CD4-positive, alpha-beta T cell (primary cell): ENCODE data around the gene EYA2. TPM values are rescaled to one million over a fixed set of nuclear protein-coding genes. Genes with fewer than 3 reads are reported as not detected.

Experiments
- ATAC-seq: fragments of 200-7000 bp; cut with Tn5 transposase; one replicate; pipeline ENCODE4 v1.10.0; 2022; ENCODE audit warnings: mild to moderate bottlenecking; ENCODE audit not compliant: poor library complexity
- CTCF ChIA-PET: fragments of 350-600 bp; sonication (Branson Sonifier 250); formaldehyde crosslinking; loops from one replicate; lab custom pipeline; 2021; ENCODE audit warnings: antibody characterized with exemption, inconsistent platforms; lab: Charles Lee
- POLR2A ChIA-PET: fragments of 350-600 bp; sonication (Branson Sonifier 250); formaldehyde crosslinking; loops from one replicate; lab custom pipeline; 2021; ENCODE audit warnings: antibody characterized with exemption, inconsistent platforms; lab: Charles Lee
- DNase-seq, 14 experiments: peaks; one replicate each; pipeline ENCODE4 v3.0.0-alpha.2; 2013 to 2020; ENCODE audit warnings: mixed read lengths in 2 of 14
- H3K27ac ChIP-seq, 2 donors: one replicate each; pipeline versions ENCODE4 v1.5.1 to v1.7.0; 2013; ENCODE audit warnings: low read length in 2 of 2, low read depth in 1 of 2, mild to moderate bottlenecking in 1 of 2
- H3K27me3 ChIP-seq, 2 experiments: 1 replicate in 1 of 2; 2 replicates in 1 of 2; pipeline versions ENCODE4 v1.6.1 to v1.7.0; 2013; ENCODE audit warnings: low read length in 2 of 2, control low read depth in 1 of 2, mild to moderate bottlenecking in 1 of 2, moderate library complexity in 1 of 2; ENCODE audit not compliant: insufficient read depth in 2 of 2, control insufficient read depth in 1 of 2
- H3K36me3 ChIP-seq: one replicate; pipeline ENCODE4 v1.6.1; 2013; ENCODE audit warnings: low read length, control low read depth; ENCODE audit not compliant: insufficient read depth
- H3K4me1 ChIP-seq: one replicate; pipeline ENCODE4 v1.6.1; 2013; ENCODE audit warnings: low read length, control low read depth; ENCODE audit not compliant: insufficient read depth
- H3K4me3 ChIP-seq: one replicate; pipeline ENCODE4 v1.5.1; 2013; ENCODE audit warnings: mild to moderate bottlenecking, low read length, moderate library complexity
- H3K9me3 ChIP-seq, 2 experiments: 1 replicate in 1 of 2; 2 replicates in 1 of 2; pipeline versions ENCODE4 v1.6.1 to v1.7.0; 2013; ENCODE audit warnings: low read length in 2 of 2, mild to moderate bottlenecking in 2 of 2, control low read depth in 1 of 2, moderate library complexity in 1 of 2; ENCODE audit not compliant: control insufficient read depth in 1 of 2, insufficient read depth in 1 of 2
- H3K27ac Mint-ChIP-seq: one replicate; pipeline ENCODE4 v1.8.0; 2020; ENCODE audit warnings: mixed read lengths
- H3K27me3 Mint-ChIP-seq: one replicate; pipeline ENCODE4 v1.8.0; 2021; ENCODE audit warnings: mixed read lengths
- H3K36me3 Mint-ChIP-seq: one replicate; pipeline ENCODE4 v1.8.0; 2021; ENCODE audit warnings: low read depth, mixed read lengths
- H3K4me1 Mint-ChIP-seq: one replicate; pipeline ENCODE4 v1.8.0; 2021; ENCODE audit warnings: low read depth, mixed read lengths
- H3K4me3 Mint-ChIP-seq: one replicate; pipeline ENCODE4 v1.8.0; 2020; ENCODE audit warnings: mild to moderate bottlenecking, mixed read lengths
- H3K9me3 Mint-ChIP-seq: one replicate; pipeline ENCODE4 v1.8.0; 2020; ENCODE audit warnings: mixed read lengths
- CTCF ChIP-seq: fragments of 200-600 bp; IDR thresholded peaks from one replicate; pipeline ENCODE4 v1.8.0; 2022; ENCODE audit warnings: antibody characterized with exemption, mild to moderate bottlenecking
- intact Hi-C, 2 experiments: fragments of 100-400 bp; cut with DNase I in 1 of 2; cut with micrococcal nuclease in 1 of 2; formaldehyde crosslinking; loops; one replicate each; pipeline versions ENCODE4 v1.15.1 to v1.9.0; 2023 to 2025; cut with DNase I, micrococcal nuclease
- total RNA-seq, 174 experiments: library from RNA in 2 of 174; stranded (reverse) in 2 of 174; gene quantifications; one replicate each; pipeline ENCODE4 v1.2.3 and lab custom pipeline; 2021 to 2026

EYA2 gene
- total RNA-seq, 2 experiments from 2014 or later = not detected

- Histone ChIP-seq H3K4me1 (no peaks in the 10 kb centered on the region), H3K36me3 (no peaks in the 10 kb centered on the region), H3K27me3 (no peaks in the 10 kb centered on the region), H3K4me3 (no peak overlapping the region), H3K9me3 (peaks cover 0 to 3% of the 10 kb centered on the region in 2 experiments), H3K27ac (no peak overlapping the region)
- ATAC-seq = no peak
- Mint-ChIP-seq H3K27me3 (peaks cover 12% of the 10 kb centered on the region), H3K36me3 (no peaks in the 10 kb centered on the region), H3K4me3 (no peak overlapping the region), H3K4me1 (no peaks in the 10 kb centered on the region), H3K9me3 (no peaks in the 10 kb centered on the region), H3K27ac (no peak overlapping the region)
- POLR2A ChIA-PET = no interaction called here
- CTCF ChIA-PET = no interaction called here
- no peak for TF ChIP-seq CTCF
- intact Hi-C loops = no loop called here
- no peak for DNase-seq
Observed at GRCh38 chr20:47086316-47086715, 191.7 kb downstream of the EYA2 start.

- Histone ChIP-seq H3K9me3 (peaks cover 0 to 4% of the 10 kb centered on the region in 2 experiments), H3K4me1 (no peaks in the 10 kb centered on the region), H3K27me3 (no peaks in the 10 kb centered on the region), H3K4me3 (no peak overlapping the region), H3K27ac (no peak overlapping the region), H3K36me3 (no peaks in the 10 kb centered on the region)
- DNase-seq (no peak), ATAC-seq (no peak)
- H3K9me3 Mint-ChIP-seq = no peaks in the 10 kb centered on the region
- H3K36me3 Mint-ChIP-seq = no peaks in the 10 kb centered on the region
- intact Hi-C loops = no loop called here
- TF ChIP-seq CTCF = no peak
- POLR2A ChIA-PET = no interaction called here
- H3K27ac Mint-ChIP-seq = no peak overlapping the region
- H3K4me1 Mint-ChIP-seq = no peaks in the 10 kb centered on the region
- peaks cover 5% of the 10 kb centered on the region for H3K27me3 Mint-ChIP-seq
- no peak overlapping the region for H3K4me3 Mint-ChIP-seq
- CTCF ChIA-PET = no interaction called here
Observed at GRCh38 chr20:47088335-47088734, 193.7 kb downstream of the EYA2 start.

GRCh38 chr20:47089151-47089550, 194.5 kb downstream of the EYA2 start:
- Mint-ChIP-seq H3K27ac (no peak overlapping the region), H3K4me1 (no peaks in the 10 kb centered on the region), H3K27me3 (peaks cover 12% of the 10 kb centered on the region), H3K4me3 (no peak overlapping the region), H3K36me3 (no peaks in the 10 kb centered on the region), H3K9me3 (no peaks in the 10 kb centered on the region)
- Histone ChIP-seq H3K9me3 (peaks cover 0 to 9% of the 10 kb centered on the region in 2 experiments), H3K4me3 (no peak overlapping the region), H3K27me3 (no peaks in the 10 kb centered on the region), H3K27ac (no peak overlapping the region), H3K4me1 (no peaks in the 10 kb centered on the region), H3K36me3 (no peaks in the 10 kb centered on the region)
- CTCF ChIA-PET = no interaction called here
- ATAC-seq (no peak), DNase-seq (no peak)
- no peak for TF ChIP-seq CTCF
- POLR2A ChIA-PET = no interaction called here
- intact Hi-C loops = no loop called here
